ENCODE measurements around the gene CRYGA.

DNA sequence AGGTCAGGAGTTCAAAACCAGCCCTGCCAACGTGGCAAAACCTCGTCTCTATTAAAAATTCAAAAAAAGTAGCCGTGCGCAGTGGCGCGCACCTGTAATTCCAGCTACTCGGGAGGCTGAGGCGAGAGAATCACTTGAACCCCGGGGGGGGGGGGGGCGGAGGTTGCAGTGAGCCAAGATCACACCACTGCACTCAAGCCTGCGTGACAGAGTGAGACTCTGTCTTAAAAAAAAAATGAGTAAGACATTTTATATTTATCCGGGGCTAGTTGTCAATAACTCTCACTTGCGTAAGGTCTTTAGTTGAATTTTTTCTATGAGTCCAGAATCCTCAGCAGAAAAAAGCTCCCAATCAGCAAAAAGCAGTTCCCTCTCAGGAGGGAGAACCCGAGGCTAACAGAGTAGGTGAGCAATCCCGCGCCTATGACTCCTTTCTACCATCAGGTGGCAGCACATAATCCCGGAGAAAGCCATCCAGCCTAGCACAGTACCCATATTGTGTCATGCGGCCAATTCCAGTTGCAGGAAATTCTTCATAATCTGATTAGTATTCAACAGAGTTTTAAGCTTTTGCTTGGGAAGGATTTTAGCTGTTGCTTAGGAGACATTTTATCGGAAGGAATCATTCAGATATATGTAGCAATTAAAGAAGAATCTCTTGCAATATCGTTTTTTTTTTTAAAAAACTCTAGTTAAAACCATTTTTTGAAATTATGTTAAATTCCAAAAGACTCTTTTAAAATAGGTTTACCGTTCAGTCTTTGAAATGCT is 11.9 kb upstream of the CRYGA start:
- TF ChIP-seq CTCF (IDR thresholded peaks at IDR 0.05) (peak; percentile 48 to 84), POLR2A (IDR thresholded peaks at IDR 0.05) (no peak), POLR2AphosphoS5 (IDR thresholded peaks at IDR 0.05) (no peak)

Data from suprapubic skin (tissue), 4 donors.